ENCODE results near the gene C6orf47. TPM values are rescaled to one million over a fixed set of nuclear protein-coding genes. Genes with fewer than 3 reads are reported as not detected.

C6orf47 gene
- total RNA-seq, 4 donors from 2014 or later = 6.2 to 31.9 (median 24.6) TPM

DNA sequence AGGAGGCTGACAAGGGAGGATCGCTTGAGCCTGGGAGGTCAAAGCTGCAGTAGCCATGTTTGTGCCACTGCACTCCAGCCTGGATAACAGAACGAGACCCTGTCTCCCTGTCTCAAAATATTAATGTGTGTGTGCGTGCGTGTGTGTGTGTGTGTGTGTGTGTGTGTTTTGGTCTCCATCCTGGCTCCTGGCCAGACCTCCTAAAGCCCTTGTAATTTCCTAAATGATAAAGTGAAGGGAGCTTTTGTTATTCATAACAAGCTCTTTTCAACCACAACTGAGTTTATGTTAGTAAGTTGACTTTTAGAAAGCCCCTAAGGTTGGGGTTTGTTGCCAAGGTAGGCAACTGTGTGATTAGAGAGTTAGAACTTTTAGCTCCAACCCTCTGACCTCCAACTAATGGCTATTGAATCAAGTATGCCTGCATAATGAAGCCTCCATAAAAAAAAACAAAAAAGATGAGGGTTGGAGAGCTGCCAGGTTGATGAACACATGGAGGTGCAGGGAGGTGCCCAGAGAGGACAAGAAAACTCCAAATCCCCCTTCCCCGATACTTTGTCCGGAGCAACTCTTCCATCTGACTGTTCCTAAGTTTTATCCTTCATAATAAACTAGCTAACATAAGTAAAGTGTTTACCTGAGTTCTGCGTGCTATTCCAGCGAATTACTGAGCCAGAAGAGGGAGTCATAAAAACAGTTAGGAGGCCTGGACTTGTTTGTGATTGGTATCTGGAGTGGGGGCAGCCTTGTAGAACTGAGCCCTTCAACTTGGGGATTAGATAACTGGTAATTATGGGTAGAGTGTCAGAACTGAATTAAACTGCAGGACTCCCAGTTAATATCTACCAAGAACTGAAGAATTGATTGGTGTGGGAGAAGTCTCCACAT, 50.8 kb downstream of the C6orf47 start:
- no peak overlapping the region for H3K4me3 ChIP-seq
- no peaks in the 10 kb centered on the region for H3K27me3 ChIP-seq
- intact Hi-C loops (cut with DNase I; ENCODE audit: low total_unique reads) = no loop called here
- no peak for DNase-seq
- TF ChIP-seq, protein P1, sequence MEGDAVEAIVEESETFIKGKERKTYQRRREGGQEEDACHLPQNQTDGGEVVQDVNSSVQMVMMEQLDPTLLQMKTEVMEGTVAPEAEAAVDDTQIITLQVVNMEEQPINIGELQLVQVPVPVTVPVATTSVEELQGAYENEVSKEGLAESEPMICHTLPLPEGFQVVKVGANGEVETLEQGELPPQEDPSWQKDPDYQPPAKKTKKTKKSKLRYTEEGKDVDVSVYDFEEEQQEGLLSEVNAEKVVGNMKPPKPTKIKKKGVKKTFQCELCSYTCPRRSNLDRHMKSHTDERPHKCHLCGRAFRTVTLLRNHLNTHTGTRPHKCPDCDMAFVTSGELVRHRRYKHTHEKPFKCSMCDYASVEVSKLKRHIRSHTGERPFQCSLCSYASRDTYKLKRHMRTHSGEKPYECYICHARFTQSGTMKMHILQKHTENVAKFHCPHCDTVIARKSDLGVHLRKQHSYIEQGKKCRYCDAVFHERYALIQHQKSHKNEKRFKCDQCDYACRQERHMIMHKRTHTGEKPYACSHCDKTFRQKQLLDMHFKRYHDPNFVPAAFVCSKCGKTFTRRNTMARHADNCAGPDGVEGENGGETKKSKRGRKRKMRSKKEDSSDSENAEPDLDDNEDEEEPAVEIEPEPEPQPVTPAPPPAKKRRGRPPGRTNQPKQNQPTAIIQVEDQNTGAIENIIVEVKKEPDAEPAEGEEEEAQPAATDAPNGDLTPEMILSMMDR (IDR thresholded peaks at IDR 0.05) = no peak
- H3K27ac ChIP-seq = no peak overlapping the region
- H3K9me3 ChIP-seq = no peaks in the 10 kb centered on the region
- no peaks in the 10 kb centered on the region for H3K36me3 ChIP-seq
- H3K4me1 ChIP-seq = no peaks in the 10 kb centered on the region

Small RNA genes within 50 kb of the gene (microRNA-seq; reads per million reads assigned to microRNA genes)
- not detected for gene MIR4646 (ENCODE audit: borderline microRNAs expressed, borderline replicate concordance)
- not detected for gene MIR6832 (ENCODE audit: borderline microRNAs expressed, borderline replicate concordance)

Small RNA genes within 50 kb of the gene (small RNA-seq; reads per million reads assigned to genes)
- not detected for gene MIR4646
- not detected for gene MIR6832
- not detected for gene RF00019
- 2.8 reads per million, percentile 80 among the genes with 10 or more reads in this experiment for gene SNORA38
- not detected for gene UQCRHP1

Other genes with a start within 250 kb of the C6orf47 start
- 1 to 10 TPM; 1.9 to 4.8 (median 2.9) TPM for gene MICB, start 162.6 kb downstream of the C6orf47 start, total RNA-seq
- gene MCCD1, start 131.8 kb downstream of the C6orf47 start, total RNA-seq = not detected
- gene DDX39B, start 118.8 kb downstream of the C6orf47 start, total RNA-seq = 100 to 1,000 TPM; 119 to 429 (median 282) TPM
- gene ATP6V1G2, start 114.2 kb downstream of the C6orf47 start, total RNA-seq = 1 to 10 TPM in 2 of 4 donors, not detected in 2; 1.2 to 1.6 TPM
- 10 to 100 TPM; 19.7 to 38.5 (median 20.8) TPM for gene NFKBIL1, start 113.2 kb downstream of the C6orf47 start, total RNA-seq
- gene LTA, start 88.5 kb downstream of the C6orf47 start, total RNA-seq = under 1 TPM in 1 of 4 donors, not detected in 3; 0.30 TPM
- 1 to 10 TPM in 1 of 4 donors, not detected in 3; 1.3 TPM for gene TNF, start 85.2 kb downstream of the C6orf47 start, total RNA-seq
- gene LTB, start 78.4 kb downstream of the C6orf47 start, total RNA-seq = 1 to 10 TPM in 1 of 4 donors, not detected in 3; 1.5 TPM
- 100 to 1,000 TPM in 1 of 4 donors, 1 to 10 TPM in 2, not detected in 1; 2.6 to 229 (median 3.2) TPM for gene LST1, start 74.5 kb downstream of the C6orf47 start, total RNA-seq
- not detected for gene NCR3, start 67.8 kb downstream of the C6orf47 start, total RNA-seq
- 10 to 100 TPM in 2 of 4 donors, 1 to 10 TPM in 2; 1.5 to 25.6 (median 14.5) TPM for gene AIF1, start 45.5 kb downstream of the C6orf47 start, total RNA-seq
- 100 to 1,000 TPM in 1 of 4 donors, 10 to 100 TPM in 3; 35.4 to 218 (median 48.0) TPM for gene PRRC2A, start 40.1 kb downstream of the C6orf47 start, total RNA-seq
- 100 to 1,000 TPM in 3 of 4 donors, 10 to 100 TPM in 1; 92.2 to 233 (median 139) TPM for gene BAG6, start 8.1 kb downstream of the C6orf47 start, total RNA-seq
- 1 to 10 TPM in 3 of 4 donors, not detected in 1; 1.9 to 2.9 (median 2.6) TPM for gene APOM, start 4.9 kb downstream of the C6orf47 start, total RNA-seq
- gene GPANK1, start 4.2 kb upstream of the C6orf47 start, total RNA-seq = 10 to 100 TPM in 3 of 4 donors, 1 to 10 TPM in 1; 5.1 to 25.6 (median 15.4) TPM
- gene CSNK2B, start 5.3 kb upstream of the C6orf47 start, total RNA-seq = 100 to 1,000 TPM in 3 of 4 donors, 10 to 100 TPM in 1; 67.5 to 157 (median 107) TPM
- gene LY6G5B, start 9.2 kb upstream of the C6orf47 start, total RNA-seq = 10 to 100 TPM in 1 of 4 donors, 1 to 10 TPM in 3; 1.0 to 27.4 (median 4.3) TPM
- 1 to 10 TPM in 3 of 4 donors, not detected in 1; 1.0 to 4.4 (median 3.8) TPM for gene LY6G5C, start 20.3 kb upstream of the C6orf47 start, total RNA-seq
- 10 to 100 TPM; 25.9 to 50.9 (median 37.9) TPM for gene ABHD16A, start 42.5 kb upstream of the C6orf47 start, total RNA-seq
- not detected for gene LY6G6F, start 46.1 kb upstream of the C6orf47 start, total RNA-seq
- gene LY6G6D, start 54.6 kb upstream of the C6orf47 start, total RNA-seq = 1 to 10 TPM in 1 of 4 donors, not detected in 3; 2.0 TPM
- gene LY6G6C, start 61.0 kb upstream of the C6orf47 start, total RNA-seq = 1 to 10 TPM in 1 of 4 donors, not detected in 3; 1.4 TPM
- gene MPIG6B, start 62.6 kb upstream of the C6orf47 start, total RNA-seq = under 1 TPM in 1 of 4 donors, not detected in 3; 0.49 TPM
- 100 to 1,000 TPM in 3 of 4 donors, 10 to 100 TPM in 1; 97.6 to 240 (median 158) TPM for gene DDAH2, start 68.5 kb upstream of the C6orf47 start, total RNA-seq
- gene CLIC1, start 75.8 kb upstream of the C6orf47 start, total RNA-seq = 100 to 1,000 TPM; 173 to 328 (median 216) TPM
- gene MSH5, start 79.2 kb upstream of the C6orf47 start, total RNA-seq = 10 to 100 TPM in 3 of 4 donors, not detected in 1; 16.7 to 41.5 (median 22.1) TPM
- gene SAPCD1, start 101.9 kb upstream of the C6orf47 start, total RNA-seq = 1 to 10 TPM in 2 of 4 donors, not detected in 2; 1.7 to 4.4 TPM
- 10 to 100 TPM in 1 of 4 donors, 1 to 10 TPM in 2, under 1 TPM in 1; 0.88 to 24.1 (median 3.1) TPM for gene VWA7, start 116.5 kb upstream of the C6orf47 start, total RNA-seq
- gene VARS1, start 135.0 kb upstream of the C6orf47 start, total RNA-seq = 100 to 1,000 TPM in 1 of 4 donors, 10 to 100 TPM in 3; 35.6 to 118 (median 53.4) TPM
- 100 to 1,000 TPM in 1 of 4 donors, 10 to 100 TPM in 3; 37.1 to 119 (median 58.7) TPM for gene LSM2, start 146.2 kb upstream of the C6orf47 start, total RNA-seq
- 1 to 10 TPM in 3 of 4 donors, under 1 TPM in 1; 0.59 to 4.6 (median 2.3) TPM for gene HSPA1L, start 154.5 kb upstream of the C6orf47 start, total RNA-seq
- gene HSPA1A, start 154.8 kb upstream of the C6orf47 start, total RNA-seq = 100 to 1,000 TPM in 3 of 4 donors, 10 to 100 TPM in 1; 98.8 to 261 (median 170) TPM
- 100 to 1,000 TPM in 2 of 4 donors, 10 to 100 TPM in 2; 40.3 to 268 (median 152) TPM for gene HSPA1B, start 167.0 kb upstream of the C6orf47 start, total RNA-seq
- gene NEU1, start 202.0 kb upstream of the C6orf47 start, total RNA-seq = 10 to 100 TPM; 20.5 to 28.4 (median 23.4) TPM
- gene SLC44A4, start 218.2 kb upstream of the C6orf47 start, total RNA-seq = 10 to 100 TPM in 1 of 4 donors, 1 to 10 TPM in 3; 5.0 to 46.1 (median 5.8) TPM
- 10 to 100 TPM; 13.8 to 72.4 (median 66.2) TPM for gene EHMT2, start 236.9 kb upstream of the C6orf47 start, total RNA-seq
- gene ZBTB12, start 241.3 kb upstream of the C6orf47 start, total RNA-seq = 10 to 100 TPM in 2 of 4 donors, 1 to 10 TPM in 1, not detected in 1; 2.4 to 15.3 (median 11.0) TPM

Measured in uterus (tissue), 4 donors.